Measurements from ENCODE around the gene CSRNP2. TPM values are rescaled to one million over a fixed set of nuclear protein-coding genes. Genes with fewer than 3 reads are reported as not detected.

Gene CSRNP2
- total and polyA plus RNA-seq, 2 of the 13 experiments (the other 11 are each of a cell fraction or from before 2014, with no cell fraction given): 4.8 to 7.3 TPM

GRCh38 chr12:51025338-51025835 lies 58.0 kb downstream of the CSRNP2 start:
- H4K20me1 ChIP-seq (ENCODE audit: insufficient read depth, low read length): no peaks in the 10 kb centered on the region
- H3K27me3 ChIP-seq (ENCODE audit: control insufficient read depth in 1 of 2, insufficient read depth in 2 of 2, low read length in 2 of 2): no peaks in the 10 kb centered on the region; a peak in 1 of 5 replicates
- 0% methylated on average over 5 of the region's 9 CpGs for WGBS (ENCODE audit: low lambda C conversion rate)
- DNase-seq (ENCODE audit: low spot score) (peak; percentile 92), FAIRE-seq (no peak), ATAC-seq (no peak)
- H3K36me3 ChIP-seq (replicated peaks in 1 of 2; ENCODE audit: control insufficient read depth in 1 of 2, insufficient read depth in 2 of 2, low read length in 2 of 2): 0 out of 5 replicates have a peak, but pooled peaks cover 0 to 3% of the 10 kb centered on the region in 2 experiments
- H3K9me3 ChIP-seq (ENCODE audit: low read length): no peaks in the 10 kb centered on the region
- peak overlapping the region; percentile 59 to 79 (median 79) for H3K4me3 ChIP-seq (replicated peaks in 1 of 3; ENCODE audit: insufficient read depth in 1 of 3, low read depth in 2 of 3, low read length in 3 of 3)
- H3K79me2 ChIP-seq (ENCODE audit: insufficient read depth, low read length): peaks cover 49% of the 10 kb centered on the region
- BruUV-seq (replicated peaks): no TSS peak
- POLR2A ChIA-PET: interaction anchor here (0.7 to 4.4 kb wide), 14 partner anchors 16 to 261 kb away, joined by 3 to 30 read pairs (median 10); partner anchors contain the start of genes ATF1, CSRNP2, DAZAP2 and LETMD1
- H3K4me2 ChIP-seq (ENCODE audit: low read depth, low read length): peak overlapping the region; percentile 89
- in situ Hi-C loops (cut with HindIII; ENCODE audit: extremely low pct_ligation_motif_present, low pct_unique_long_range_greater_than_20kb): loop anchor here (10.0 kb wide), 1 partner anchor 201 kb away; no protein-coding TSS in a partner anchor
- H3K27ac ChIP-seq (ENCODE audit: extremely low read length, insufficient read depth, low read length): peak overlapping the region; percentile 99
- intact Hi-C loops (cut with micrococcal nuclease; ENCODE audit: unreplicated experiment): loop anchor here (10.0 kb wide), 1 partner anchor 1901 kb away; no protein-coding TSS in a partner anchor
- no peak overlapping the region for H2AFZ ChIP-seq (ENCODE audit: low read length)
- CTCF ChIA-PET (ENCODE audit: low intra/inter-chr PET ratio, low total read pairs): no interaction called here
- peaks cover 80% of the 10 kb centered on the region for H3K4me1 ChIP-seq (ENCODE audit: insufficient read depth, low read length)
- H3K9ac ChIP-seq (ENCODE audit: insufficient read depth, low read depth, low read length): peak overlapping the region; percentile 95
- TF ChIP-seq CEBPG (CRISPR knock-in tag; IDR thresholded peaks at IDR 0.05): peak; percentile 32; the same call in 1 of the 2 replicates
- TF ChIP-seq DPF2 (CRISPR knock-in tag; IDR thresholded peaks at IDR 0.05; ENCODE audit: borderline replicate concordance, low read depth): no peak
- TF ChIP-seq ZNF574 (CRISPR knock-in tag; IDR thresholded peaks at IDR 0.05): no peak
- 0 out of 2 replicates have a peak, but pooled peaks have one; percentile 6 for TF ChIP-seq FIP1L1 (IDR thresholded peaks at IDR 0.05; ENCODE audit: borderline replicate concordance, insufficient read depth, low read depth, low read length)
- TF ChIP-seq TFE3 (CRISPR knock-in tag; IDR thresholded peaks at IDR 0.05): no peak
- no peak for TF ChIP-seq ELF1 (CRISPR knock-in tag; IDR thresholded peaks at IDR 0.05)
- no peak for TF ChIP-seq SRSF4 (IDR thresholded peaks at IDR 0.05; ENCODE audit: low read depth, low read length, poor library complexity, severe bottlenecking)
- no peak for TF ChIP-seq SP2 (CRISPR knock-in tag; IDR thresholded peaks at IDR 0.05)
- no peak for TF ChIP-seq ZNF589 (CRISPR knock-in tag; conservative IDR thresholded peaks at IDR 0.05)
- no peak for TF ChIP-seq CREBL2 (CRISPR knock-in tag; IDR thresholded peaks at IDR 0.05; ENCODE audit: borderline replicate concordance)
- 0 out of 2 replicates have a peak, but pooled peaks have one; percentile 27 for TF ChIP-seq THAP11 (CRISPR knock-in tag; IDR thresholded peaks at IDR 0.05)
- TF ChIP-seq GTF2F1 (IDR thresholded peaks at IDR 0.05; ENCODE audit: low read length): no peak
- no peak for TF ChIP-seq HIVEP1 (CRISPR knock-in tag; IDR thresholded peaks at IDR 0.05)
- no peak for TF ChIP-seq PHF8 (CRISPR knock-in tag; IDR thresholded peaks at IDR 0.05)
- TF ChIP-seq ZNF816 (CRISPR knock-in tag; IDR thresholded peaks at IDR 0.05; ENCODE audit: borderline replicate concordance): no peak

All from HepG2 (cell line).